ENCODE results near the gene TNFRSF1A.

Gene TNFRSF1A

GRCh38 chr12:6332459-6332858 is 9.4 kb downstream of the TNFRSF1A start:
- TF ChIP-seq CTCF (IDR thresholded peaks at IDR 0.05) = no peak
- peak overlapping the region in 1 of 2 donors; percentile 98 for H3K27ac ChIP-seq
- H3K4me3 ChIP-seq = no peak overlapping the region
- DNase-seq (ENCODE audit: low spot score) = no peak

GRCh38 chr12:6330999-6331714 is 10.7 kb downstream of the TNFRSF1A start:
- DNase-seq (ENCODE audit: low spot score) = no peak
- TF ChIP-seq CTCF (IDR thresholded peaks at IDR 0.05) = no peak
- no peak overlapping the region for H3K4me3 ChIP-seq
- peak overlapping the region; percentile 7 to 76 for H3K27ac ChIP-seq

- Histone ChIP-seq H3K27ac (peak overlapping the region; percentile 7 to 76), H3K4me3 (no peak overlapping the region)
- TF ChIP-seq CTCF (IDR thresholded peaks at IDR 0.05) = no peak
- DNase-seq (ENCODE audit: low spot score) = no peak
Observed at GRCh38 chr12:6330192-6330591, 11.7 kb downstream of the TNFRSF1A start.

- H3K27ac ChIP-seq = peak overlapping the region in 1 of 2 donors; percentile 76
- no peak for DNase-seq (ENCODE audit: low spot score)
- H3K4me3 ChIP-seq = no peak overlapping the region
- TF ChIP-seq CTCF (IDR thresholded peaks at IDR 0.05) = no peak
Observed at GRCh38 chr12:6329703-6330064, 12.2 kb downstream of the TNFRSF1A start.

- no peak for DNase-seq (ENCODE audit: low spot score)
- TF ChIP-seq CTCF (IDR thresholded peaks at IDR 0.05) = no peak
- peak overlapping the region in 1 of 2 donors; percentile 76 for H3K27ac ChIP-seq
- no peak overlapping the region for H3K4me3 ChIP-seq
Observed at GRCh38 chr12:6328945-6329702, 12.8 kb downstream of the TNFRSF1A start.

GRCh38 chr12:6328045-6328779 is 13.7 kb downstream of the TNFRSF1A start:
- Histone ChIP-seq H3K27ac (peak overlapping the region in 1 of 2 donors; percentile 80), H3K4me3 (no peak overlapping the region)
- DNase-seq (ENCODE audit: low spot score) = no peak
- TF ChIP-seq CTCF (IDR thresholded peaks at IDR 0.05) = no peak
